Stimulated activated CD8-positive, alpha-beta memory T cell treated with anti-CD3 and anti-CD28 coated beads, Interleukin-4, amount 100 ng/mL, for 24 hours (primary cell): ENCODE data around the gene TMPO.
"Not testable (repeated sequence)": the region's sequence is repeated elsewhere in the genome, so short reads cannot be mapped to it uniquely, and the experiment has no call there.

Source experiments
- DNase-seq: peaks from one replicate; pipeline ENCODE4 v3.0.0-alpha.2; 2020; ENCODE audit warnings: low read depth

The TMPO gene

DNA sequence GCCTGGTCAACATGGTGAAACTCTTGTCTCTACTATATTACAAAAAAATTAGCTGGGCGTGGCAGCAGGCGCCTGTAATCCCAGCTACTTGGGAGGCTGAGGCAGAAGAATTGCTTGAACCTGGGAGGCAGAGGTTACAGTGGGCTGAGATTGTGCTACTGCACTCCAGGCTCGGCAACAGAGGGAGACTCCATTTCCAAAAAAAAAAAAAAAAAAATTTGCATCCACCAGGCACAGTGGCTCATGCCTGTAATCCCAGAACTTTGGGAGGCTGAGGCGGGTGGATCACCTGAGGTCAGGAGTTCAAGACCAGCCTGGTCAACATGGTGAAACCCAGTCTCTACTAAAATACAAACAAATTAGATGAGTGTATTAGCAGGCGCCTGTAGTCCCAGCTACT lies 3.6 kb upstream of the TMPO start:
- DNase-seq: not testable (repeated sequence)

DNA sequence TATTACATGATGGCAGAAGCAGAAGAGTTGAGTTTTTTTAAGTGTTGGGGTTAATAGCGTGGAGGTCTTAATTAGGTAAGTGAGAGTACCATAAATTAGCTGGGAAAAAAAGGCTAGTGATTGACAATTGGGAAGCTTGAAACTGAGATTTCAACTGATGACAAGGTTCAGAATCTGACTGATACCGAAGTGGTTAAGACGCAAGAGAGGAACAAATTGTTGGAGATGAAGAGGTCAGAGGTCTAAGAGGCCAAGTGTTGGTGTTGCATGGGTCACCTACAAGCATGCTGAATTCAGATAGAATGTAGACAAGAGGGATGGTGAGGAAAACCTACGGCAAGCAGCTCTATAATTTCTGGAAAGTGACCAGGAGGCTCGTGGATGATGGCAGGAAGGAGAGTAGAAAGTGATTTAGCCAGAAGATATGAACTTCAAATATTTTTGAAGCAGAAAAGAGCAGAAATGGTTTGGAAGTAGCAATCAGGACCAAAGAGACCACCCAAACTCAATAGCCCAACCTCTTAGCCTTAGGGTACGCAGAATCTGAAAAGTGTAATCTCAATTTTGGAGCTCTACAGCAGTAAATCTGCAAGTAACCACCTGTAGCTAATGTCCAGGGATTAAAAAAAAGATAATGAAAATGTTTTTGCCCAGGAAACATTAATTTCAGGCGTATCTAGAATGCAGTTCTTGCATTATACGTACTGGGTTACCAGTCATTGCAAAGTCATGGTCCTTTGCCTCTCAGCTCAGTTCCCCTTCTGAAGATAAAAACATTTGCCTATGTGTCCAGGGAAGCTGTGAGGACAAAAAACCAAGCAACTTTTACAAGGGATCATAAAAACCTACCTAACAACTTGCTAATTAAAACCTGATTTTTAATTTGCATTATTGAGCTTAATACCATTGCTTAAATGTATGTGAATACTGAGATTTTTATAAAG lies 1.7 kb upstream of the TMPO start:
- no peak for DNase-seq

DNA sequence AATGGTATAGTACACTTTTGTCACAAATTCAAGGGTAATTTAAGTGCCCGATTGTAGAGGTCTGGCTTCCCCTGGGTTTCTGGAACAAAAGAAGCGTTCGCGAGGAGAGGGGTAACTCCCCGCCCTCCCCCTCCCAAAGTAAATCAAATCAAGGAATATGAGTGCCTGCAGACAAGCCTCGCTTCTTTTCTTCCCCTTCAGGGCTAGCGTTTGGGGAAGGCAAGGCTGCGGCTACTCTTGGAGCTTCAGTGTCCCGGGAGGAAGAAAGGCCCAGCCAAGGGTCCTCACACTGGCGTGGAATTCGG lies 456 bp upstream of the TMPO start:
- DNase-seq: no peak

DNA sequence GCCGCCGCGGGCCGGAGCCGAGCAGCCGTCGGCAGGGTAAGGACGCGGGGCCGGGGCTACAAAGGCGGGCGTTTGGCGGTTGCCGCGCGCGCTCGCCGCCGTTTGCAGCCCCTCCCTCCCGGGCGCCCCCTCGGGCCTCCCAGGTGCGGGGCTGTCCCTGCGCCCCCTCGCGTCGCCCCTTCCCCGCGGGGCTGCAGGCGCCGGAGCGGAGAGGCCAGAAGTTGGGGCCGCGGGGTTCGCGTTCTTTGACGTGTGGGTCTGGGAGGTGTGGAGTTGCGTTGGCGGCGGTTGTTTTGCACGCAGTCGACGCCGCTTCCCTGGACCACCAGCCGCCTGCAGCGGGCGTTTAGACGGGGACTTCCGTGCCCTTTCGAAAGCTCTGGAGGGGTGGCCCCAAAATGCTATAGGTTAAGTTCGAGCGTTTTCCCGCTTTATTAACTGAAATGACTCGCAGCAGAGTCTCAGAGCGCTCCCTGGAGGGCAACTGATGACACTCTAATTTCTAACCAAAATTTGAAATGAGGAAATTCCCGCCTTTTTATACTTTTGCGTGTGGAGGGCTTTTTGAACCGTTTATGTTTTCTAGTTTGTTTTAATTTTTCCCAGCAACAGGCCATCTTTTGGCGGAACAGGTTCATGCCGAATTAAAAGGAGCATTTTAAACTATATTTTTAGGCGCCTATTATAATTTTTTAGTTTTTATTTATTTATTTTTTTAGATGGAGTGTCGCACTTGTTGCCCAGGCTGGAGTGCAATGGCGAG lies 902 bp downstream of the TMPO start:
- peak; percentile 74 for DNase-seq

DNA sequence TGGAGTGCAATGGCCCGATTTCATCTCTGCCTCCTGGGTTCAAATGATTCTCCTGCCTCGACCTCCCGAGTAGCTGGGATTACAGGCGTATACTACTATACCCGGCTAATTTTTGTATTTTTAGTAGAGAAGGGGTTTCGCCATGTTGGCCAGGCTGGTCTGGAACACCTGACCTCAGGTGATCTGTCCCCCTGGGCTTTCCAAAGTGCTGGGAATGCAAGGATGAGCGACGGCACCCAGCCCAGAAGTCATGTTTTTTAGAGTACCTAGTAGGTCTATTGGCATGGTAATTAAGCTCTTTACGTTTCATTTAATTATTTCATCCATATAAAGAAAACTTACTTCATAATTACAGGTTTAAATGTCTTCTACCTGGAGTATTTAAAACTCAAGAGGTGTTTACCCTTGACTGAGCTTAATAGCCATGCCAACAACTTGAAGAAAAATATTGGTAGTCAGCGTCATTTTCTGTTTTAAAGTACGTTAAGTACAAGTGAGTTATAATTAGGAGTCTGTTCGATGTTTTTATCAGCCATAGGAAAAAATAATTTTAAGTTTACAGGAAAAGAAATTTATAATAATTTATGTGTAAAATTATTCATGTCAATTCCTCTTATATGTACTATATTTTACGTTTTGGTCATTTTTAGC lies 4.0 kb downstream of the TMPO start:
- DNase-seq: no peak

DNA sequence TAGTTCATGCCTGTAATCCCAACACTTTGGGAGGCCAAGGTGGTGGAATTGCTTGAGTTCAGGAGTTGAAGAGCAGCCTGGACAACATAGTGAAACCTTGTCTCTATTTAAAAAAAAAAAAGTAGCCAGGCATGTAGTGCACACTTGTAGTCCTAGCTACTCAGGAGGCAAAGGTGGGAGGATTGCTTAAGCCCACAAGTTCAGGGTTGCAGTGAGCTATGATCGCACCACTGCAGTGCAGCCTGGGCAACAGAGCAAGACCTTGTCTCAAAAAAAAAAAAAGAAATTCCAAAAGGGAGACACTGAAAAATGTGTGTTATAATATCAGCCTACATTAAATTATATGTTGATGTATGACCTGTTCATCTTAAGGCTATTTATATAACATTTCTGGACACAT lies 14.7 kb downstream of the TMPO start:
- no peak for DNase-seq

DNA sequence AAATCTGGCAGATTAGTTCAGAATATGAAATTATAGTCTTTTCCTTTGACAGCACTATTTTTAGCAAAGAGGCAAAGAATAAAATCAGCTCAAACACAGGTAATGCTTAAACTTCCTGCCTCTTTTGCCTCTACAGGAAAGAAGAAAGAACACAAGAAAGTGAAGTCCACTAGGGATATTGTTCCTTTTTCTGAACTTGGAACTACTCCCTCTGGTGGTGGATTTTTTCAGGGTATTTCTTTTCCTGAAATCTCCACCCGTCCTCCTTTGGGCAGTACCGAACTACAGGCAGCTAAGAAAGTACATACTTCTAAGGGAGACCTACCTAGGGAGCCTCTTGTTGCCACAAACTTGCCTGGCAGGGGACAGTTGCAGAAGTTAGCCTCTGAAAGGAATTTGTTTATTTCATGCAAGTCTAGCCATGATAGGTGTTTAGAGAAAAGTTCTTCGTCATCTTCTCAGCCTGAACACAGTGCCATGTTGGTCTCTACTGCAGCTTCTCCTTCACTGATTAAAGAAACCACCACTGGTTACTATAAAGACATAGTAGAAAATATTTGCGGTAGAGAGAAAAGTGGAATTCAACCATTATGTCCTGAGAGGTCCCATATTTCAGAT lies 17.4 kb downstream of the TMPO start:
- no peak for DNase-seq

DNA sequence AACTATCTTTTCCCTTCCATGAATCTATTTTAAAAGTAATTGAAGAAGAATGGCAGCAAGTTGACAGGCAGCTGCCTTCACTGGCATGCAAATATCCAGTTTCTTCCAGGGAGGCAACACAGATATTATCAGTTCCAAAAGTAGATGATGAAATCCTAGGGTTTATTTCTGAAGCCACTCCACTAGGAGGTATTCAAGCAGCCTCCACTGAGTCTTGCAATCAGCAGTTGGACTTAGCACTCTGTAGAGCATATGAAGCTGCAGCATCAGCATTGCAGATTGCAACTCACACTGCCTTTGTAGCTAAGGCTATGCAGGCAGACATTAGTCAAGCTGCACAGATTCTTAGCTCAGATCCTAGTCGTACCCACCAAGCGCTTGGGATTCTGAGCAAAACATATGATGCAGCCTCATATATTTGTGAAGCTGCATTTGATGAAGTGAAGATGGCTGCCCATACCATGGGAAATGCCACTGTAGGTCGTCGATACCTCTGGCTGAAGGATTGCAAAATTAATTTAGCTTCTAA lies 18.4 kb downstream of the TMPO start:
- DNase-seq: no peak

DNA sequence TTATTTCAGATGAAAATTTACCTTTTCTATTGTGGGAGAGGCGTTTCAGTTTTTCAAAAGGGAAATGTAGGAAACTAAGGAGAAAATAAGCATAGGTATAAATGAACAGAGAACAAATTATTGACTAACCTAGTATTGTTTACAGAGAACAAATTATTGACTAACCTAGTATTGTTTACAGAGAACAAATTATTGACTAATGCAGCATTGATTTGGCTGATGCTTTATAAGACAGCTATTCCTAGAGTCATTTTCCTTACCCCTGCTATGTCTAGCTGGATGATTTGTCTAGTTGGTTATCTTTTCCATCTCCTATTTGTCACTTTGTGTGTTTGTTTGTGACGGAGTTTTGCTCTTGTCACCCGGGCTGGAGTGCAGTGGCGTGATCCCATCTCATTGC lies 22.6 kb downstream of the TMPO start:
- DNase-seq: no peak

DNA sequence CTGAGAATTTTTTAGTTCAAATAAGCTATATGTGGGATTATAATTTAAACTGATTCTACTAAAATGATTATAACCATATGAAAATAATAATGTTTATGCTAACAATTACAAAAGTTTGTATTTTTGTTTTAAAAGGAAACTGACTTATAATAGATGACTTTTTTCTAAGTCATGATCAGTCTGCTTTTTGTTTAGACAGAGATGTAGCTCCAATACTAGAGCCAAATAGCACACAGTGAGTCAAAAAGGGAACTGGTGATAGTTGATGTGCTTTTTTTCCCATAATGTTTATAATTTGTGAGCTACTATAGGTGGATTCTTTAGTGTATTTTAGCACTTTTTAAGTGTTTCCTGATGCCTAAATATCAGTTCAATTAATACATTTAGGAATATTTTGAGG lies 28.3 kb downstream of the TMPO start:
- DNase-seq: no peak

DNA sequence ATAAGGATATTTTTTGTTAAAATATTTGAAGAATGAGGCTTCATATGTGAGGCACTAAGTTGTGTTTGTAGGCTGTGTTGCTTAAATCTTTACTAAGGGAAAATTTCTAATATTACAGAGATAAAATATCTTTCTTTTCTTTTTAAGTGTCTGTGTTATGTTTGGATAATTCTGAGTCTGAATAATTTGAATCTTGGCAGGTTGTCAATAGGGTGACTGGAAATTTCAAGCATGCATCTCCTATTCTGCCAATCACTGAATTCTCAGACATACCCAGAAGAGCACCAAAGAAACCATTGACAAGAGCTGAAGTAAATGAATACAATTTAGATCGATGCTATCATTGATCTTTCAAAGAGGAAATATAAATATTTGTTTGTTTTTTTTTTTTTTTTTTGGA lies 29.4 kb downstream of the TMPO start:
- DNase-seq: no peak

DNA sequence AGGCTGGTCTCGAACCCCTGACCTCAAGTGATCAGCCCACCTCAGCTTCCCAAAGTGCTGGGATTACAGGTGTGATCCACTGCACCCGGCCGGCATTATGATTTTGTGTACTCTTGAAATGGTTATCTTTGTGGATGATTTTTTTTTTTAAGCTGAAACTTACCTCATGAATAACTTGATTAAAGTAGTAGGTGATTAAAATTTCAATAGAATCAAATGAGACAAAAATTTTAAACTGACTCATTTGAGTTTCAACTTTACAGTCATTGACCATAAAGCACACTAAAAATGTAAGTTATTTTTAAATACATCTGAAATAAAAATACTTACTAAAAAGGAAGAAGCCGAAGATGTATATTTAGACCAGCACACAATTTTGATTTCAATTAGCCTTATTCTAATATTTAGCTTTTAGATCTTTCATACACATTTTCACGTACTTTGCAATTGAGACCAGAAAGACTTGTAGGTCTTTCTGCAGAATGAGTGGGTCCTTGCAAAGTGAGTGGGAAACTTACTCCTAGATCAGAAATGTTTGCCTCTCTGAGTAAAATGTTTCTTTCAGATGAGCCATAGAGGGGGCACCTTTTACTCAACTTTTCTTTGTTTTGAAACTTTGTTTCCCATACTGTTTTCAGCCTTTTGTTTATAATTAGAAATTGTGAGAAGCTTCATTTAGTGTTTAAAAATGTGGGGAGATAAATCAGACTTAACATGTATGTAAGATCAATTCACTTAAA lies 34.2 kb downstream of the TMPO start:
- no peak for DNase-seq

DNA sequence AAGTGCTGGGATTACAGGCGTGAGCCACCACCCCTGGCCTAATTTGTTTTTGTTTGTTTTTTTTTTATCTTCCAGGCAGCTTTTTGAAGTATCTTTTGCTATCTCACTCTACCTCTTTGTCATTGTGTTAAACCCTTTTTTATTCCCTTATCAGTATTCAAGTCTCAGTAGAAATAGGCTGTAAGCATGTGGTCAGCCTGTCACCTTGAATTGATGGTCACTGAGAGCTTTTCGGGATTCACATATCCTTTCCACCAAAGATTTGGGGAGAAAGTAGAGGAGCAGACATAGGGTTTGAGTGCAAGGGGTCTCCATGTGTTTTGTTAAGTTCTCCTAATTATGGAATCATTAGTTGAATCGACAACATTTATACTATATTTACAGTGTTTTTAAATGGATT lies 36.4 kb downstream of the TMPO start:
- DNase-seq: no peak

DNA sequence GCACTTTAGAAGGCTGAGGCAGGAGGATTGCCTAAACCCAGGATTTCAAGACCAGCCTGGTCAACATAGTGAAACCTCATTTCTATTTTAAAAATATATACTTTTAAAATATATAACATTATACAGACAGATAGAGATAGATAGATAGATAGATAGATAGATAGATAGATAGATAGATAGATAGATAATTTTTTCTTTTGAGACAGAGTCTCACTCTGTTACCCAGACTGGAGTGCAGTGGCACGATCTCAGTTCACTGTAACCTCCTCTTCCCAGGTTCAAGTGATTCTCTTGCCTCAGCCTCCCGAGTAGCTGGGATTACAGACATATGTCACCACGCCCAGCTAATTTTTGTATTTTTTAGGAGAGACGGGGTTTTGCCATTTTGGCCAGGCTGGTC lies 42.7 kb downstream of the TMPO start:
- not testable (repeated sequence) for DNase-seq

DNA sequence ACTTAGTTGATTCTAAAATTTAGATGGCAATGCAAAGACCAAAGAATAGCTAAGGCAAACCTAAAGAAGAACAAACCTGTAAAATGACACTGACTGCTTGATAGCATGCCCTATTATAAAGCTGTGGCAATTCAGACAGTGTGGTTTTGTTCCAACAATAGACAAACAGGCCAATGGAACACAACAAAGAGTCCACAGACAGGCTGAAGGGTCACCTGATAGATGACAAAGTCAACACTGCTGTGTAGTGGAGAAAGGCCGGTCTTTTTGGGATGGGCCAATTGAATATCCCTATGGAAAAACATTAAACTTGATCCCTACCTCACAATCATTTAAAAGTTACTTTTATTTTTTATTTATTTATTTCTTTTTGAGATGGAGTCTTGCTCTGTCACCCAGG lies 44.3 kb downstream of the TMPO start:
- DNase-seq: no peak

DNA sequence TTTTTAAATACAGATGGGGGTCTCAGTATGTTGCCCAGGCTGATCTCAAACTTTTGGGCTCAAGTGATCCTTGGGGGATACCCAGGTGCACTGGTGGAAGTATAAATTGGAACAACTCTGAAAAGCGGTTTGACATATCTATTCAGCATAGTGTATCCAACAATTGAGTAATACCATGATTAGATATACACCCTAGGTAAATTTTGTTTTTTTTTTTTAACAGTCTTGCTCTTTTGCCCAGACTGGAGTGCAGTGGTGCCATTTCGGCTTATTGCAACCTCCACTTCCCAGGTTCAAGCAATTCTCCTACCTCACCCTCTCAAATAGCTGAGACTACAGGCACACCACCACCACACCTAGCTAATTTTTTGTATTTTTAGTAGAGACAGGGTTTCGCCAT lies 46.5 kb downstream of the TMPO start:
- DNase-seq: no peak

DNA sequence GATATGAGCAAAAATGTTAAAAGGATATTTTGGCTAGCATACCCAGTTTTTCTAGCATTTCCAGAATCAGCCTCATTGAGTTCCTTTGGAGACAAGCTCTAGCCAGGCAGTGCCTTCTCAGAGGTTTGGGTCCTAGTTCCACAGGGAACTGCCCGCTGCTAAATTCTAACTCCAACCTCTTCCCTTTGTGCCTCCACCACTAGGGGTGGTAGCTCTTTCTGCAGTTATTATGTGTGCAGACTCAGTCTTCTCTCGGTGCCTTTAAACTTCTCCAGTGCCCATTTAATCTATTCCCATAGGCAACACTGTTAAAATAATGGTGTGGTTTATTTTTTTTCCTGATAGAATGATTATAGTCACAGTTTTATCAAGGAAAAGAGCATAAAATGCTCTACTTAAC lies 56.6 kb downstream of the TMPO start:
- DNase-seq: no peak

DNA sequence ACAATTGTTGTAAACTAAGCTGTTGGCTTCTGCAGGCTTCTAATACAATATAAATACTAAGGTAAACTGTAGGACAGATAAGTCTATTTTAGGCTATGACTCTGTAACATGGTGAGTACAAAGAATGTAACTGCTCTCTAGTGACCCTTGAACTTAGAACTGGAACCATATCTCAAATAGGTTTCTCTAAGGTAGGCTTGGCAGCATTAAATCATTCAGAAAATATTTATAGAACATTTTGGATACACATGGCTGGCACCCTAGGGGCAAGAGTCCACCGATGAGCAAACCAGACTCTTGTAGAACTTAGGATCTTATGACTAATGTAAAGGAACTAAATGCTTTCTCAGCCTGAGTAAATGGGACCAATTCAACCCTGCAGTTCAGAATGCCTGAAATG lies 58.7 kb downstream of the TMPO start:
- no peak for DNase-seq

DNA sequence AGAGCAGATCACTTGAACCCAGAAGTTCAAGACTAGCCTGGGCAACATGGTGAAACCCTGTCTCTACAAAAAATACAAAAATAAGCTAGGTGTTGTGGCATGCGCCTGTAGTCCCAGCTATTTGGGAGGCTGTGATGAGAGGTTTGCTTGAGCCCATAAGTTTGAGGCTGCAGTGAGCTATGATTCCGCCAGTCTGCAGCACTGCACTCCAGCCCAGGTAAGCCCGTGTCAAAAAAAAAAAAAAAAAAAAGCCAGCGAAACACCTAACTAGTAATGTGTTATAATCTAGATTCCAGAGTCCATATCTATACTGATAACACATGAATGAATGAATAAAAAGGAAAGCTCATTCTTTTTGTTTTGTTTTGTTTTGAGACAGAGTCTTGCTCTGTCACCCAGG lies 59.6 kb downstream of the TMPO start:
- no peak for DNase-seq

DNA sequence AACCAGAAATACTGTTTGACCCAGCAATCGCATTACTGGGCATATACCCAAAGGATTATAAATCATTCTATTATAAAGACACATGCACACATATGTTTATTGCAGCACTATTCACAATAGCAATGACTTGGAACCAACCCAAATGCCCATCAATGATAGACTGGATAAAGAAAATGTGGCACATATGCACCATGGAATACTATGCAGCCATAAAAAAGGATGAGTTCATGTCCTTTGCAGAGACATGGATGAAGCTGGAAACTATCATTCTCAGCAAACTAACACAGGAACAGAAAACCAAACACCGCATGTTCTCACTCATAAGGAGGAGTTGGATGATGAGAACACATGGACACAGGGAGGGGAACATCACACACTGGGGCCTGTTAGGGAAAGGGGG lies 61.4 kb downstream of the TMPO start:
- DNase-seq: not testable (repeated sequence)

DNA sequence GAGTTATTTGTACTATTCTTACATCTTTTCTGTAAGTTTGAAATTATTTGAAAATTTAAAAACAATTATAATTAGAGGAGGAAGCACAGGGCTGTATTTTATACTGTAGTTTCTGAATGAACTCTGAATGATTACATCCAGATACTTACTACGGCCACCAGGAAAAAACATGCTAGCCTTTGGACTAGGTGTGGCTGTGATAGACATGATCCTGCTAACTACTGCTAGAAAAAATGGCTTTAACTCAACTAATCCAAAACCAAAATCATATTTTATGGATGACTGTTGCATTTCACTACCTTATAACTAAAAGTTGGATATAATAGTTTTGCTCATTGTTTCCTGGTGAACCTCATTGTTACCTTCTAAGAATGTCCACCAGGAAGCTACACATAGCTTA lies 63.0 kb downstream of the TMPO start:
- no peak for DNase-seq

DNA sequence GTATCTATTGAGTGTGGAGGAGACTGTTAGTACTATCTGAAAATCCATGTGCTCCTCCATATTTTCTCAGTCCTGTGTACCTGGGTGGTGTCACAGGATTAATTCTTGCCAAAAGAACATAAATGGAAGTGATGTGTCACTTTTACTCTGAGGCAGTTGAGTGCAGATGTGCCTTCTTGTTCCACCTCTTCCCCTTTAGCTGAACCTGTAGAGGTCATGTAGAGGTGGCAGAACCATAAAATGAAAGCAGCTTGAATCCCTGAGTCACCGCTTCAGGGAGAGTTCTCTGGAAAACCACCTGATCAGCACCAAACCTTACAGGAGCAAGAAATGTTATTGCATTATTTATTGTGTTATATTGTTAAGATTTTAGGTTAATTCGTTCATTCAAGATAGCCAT lies 63.4 kb downstream of the TMPO start:
- no peak for DNase-seq
